NCI-H446 (cell line): ENCODE measurements around the gene VASH1.

ENCODE experiments used
- DNase-seq, 2 experiments: peaks; one replicate each; lab custom pipeline; 2025; lab: John Stamatoyannopoulos, UW

Gene VASH1

DNA sequence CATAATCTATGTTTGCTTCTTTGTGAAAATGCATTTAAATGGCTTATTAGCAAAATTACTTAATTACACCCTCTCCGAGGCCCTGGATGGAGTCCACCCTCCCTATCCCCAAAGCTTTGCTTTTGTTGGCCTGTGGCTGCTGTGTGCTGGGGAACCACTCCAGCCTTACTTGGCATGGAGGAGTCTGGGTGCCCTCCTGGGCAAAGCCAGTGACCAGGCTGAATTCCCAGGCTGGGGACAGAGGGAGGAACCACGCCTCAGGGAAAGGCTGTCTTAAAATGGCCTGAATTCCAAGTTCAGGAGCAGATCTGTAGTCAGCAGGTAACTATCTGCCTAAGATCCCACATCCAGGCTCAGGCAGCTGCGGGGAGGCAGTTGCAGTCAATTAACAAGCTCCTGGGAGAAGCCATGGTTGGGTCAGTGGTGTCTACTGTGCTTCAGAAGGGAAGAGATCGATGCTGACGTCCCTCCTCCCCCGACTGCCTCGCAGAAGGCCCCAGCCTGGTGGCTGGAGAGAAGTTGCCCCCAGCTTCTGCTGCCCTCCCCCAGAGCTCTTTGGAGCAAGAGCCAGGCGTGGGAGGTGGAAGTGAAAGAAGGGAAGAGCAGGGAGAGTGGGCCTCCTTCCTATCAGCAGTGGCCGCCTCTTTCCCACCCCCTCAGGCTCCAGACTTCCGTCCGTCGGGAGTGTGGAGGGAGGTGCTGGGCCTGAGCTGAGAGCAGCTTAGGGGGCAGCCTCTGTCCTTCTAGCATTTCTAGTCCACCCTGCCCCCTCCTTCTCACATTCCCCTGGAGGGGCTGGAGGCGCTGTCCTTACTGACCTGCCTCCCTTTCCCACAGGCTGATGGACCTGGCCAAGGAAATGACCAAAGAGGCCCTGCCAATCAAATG is 11.3 kb downstream of the VASH1 start:
- DNase-seq: no peak

DNA sequence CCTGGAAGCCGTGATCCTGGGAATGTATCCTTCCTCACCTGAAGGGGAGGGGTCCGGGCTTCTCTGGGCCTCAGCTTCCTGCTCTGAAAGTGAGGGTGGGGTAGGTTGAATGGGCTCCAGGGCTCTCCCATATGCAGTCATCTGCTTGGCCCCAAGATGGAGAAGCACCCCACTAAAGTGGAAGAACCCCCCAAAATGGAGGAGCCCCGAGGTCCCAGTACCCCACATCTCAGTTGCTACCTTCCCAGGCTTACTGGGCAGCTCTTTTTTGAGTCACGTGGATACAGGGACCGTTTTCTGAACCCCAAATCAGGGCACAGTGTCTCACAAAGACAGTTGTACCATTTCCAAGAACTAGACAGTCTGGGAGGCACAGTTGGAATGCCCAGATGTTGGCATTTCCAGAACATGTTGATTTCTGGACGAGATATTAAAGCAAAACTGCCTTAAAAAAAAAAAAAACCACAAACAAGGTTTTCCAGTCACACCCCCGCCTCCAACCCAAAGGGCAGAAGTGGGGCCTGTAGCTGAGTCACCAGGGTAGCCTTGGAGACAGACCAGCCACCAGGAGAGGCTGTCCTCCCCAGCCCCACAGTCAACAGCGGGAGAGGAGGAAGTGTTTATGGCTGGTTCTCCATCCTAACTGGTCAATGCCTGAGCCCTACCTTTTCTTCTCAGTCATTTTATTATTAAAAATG is 12.1 kb downstream of the VASH1 start:
- DNase-seq: no peak

GRCh38 chr14:76773956-76774820 is 12.9 kb downstream of the VASH1 start:
- DNase-seq: no peak

GRCh38 chr14:76774821-76775694 is 13.8 kb downstream of the VASH1 start:
- DNase-seq: no peak

DNA sequence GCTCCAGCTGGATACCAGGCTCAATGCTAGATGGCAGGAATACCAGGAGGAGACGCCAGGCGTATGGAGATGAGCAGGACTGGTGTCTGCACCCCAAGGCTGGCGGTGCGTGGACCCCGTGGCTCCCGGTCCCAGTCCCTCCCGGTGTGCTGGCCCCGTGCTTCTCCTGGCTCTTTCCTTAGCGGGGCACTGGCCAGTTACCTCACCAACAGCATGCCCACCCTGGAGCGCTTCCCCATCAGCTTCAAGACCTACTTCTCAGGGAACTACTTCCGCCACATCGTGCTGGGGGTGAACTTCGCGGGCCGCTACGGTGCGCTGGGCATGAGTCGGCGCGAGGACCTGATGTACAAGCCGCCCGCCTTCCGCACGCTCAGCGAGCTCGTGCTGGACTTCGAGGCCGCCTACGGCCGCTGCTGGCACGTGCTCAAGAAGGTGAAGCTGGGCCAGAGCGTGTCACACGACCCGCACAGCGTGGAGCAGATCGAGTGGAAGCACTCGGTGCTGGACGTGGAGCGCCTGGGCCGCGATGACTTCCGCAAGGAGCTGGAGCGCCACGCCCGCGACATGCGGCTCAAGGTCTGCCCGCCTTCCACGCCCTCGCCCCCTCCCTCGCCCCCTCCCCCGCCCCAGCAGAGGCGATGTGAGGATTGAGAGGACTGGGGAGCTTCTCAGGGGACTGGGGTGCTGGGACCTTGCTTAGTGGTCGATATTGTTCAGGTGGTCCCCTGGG is 14.6 kb downstream of the VASH1 start:
- DNase-seq: no peak

DNA sequence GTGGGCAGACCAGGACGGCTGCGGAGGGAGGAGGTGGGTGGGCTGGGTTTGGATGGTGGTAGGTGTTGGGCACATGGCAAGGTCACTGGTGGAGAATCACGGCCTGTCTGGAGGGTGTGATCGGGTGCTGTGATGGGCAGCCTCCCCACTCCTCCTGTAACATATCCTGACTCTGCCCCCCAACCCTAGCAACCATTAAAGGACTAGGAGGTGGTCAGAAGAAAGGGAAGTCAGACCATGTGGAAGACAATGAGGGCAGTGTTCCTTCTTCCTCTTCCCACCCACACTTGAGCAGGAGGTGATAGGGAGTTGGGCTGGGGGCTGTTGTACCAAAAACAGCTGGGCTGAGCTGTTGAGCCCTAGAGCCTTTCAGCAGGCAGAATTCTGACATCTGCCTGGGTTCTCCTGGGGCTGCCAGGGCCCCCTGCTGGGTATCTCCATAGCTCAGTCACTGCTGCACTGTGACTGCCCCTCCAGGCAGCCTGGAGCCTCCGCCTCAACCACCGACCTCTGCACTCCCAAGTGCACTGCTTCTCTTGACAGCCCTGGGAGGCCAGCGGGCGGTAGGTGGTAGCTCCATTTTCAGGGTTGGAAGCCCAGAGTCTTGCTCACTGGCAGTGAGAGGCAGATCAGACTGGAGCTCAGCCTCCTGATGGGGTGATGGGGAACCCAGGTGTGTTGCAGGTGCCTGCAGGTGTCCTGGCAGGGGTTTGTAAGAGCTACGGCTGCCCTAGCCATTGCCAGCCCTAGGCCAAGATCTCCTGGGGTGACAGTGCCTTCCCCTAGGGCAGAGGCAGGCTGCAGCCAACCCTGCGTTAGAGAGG is 15.4 kb downstream of the VASH1 start:
- no peak for DNase-seq

DNA sequence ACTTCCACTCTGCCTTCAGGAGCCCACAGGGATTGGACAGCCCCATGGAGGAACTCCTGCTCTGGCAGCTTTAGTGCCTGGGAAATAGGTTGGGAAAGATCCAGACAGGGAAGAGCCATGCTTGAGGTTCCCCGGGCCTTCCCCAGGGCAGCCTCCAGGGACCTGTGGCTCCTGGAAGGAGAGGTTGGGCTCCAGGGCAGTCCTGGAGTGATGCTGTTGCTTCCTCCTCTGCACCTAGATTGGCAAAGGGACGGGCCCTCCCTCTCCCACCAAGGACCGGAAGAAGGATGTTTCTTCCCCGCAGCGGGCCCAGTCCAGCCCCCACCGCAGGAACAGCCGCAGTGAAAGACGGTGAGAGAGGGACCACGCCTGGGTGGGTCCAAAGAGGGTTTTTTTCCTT is 16.5 kb downstream of the VASH1 start:
- no peak for DNase-seq

DNA sequence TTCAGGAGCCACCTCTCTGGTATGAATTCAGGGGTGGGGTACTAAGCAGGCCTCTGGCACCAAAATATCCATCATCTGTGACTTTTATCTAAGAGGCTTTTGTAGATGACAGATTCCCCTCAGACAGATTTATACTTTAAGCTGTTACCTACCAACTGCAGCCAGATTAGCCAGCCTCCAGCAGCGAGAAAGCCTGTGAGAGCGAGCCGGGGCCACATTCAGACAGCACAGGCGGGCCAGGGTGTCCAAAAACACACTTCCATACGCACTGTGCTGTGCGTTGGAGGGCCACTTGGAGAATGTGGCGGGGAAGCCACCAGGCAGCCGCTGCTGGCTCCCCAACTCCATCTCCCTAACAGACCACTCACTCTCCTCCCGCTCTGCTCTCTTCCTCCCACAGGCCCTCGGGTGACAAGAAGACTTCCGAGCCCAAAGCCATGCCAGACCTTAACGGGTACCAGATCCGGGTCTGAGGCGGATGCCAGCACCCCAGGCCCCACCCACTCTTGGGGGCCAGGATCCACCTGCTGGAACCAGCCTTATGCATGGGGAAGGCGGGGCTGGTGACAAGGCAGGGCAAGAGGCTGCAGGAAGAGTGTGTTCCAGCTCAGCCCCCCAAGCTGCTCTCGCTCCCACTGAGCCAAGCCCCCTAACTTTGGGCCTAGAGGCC is 17.4 kb downstream of the VASH1 start:
- no peak for DNase-seq

DNA sequence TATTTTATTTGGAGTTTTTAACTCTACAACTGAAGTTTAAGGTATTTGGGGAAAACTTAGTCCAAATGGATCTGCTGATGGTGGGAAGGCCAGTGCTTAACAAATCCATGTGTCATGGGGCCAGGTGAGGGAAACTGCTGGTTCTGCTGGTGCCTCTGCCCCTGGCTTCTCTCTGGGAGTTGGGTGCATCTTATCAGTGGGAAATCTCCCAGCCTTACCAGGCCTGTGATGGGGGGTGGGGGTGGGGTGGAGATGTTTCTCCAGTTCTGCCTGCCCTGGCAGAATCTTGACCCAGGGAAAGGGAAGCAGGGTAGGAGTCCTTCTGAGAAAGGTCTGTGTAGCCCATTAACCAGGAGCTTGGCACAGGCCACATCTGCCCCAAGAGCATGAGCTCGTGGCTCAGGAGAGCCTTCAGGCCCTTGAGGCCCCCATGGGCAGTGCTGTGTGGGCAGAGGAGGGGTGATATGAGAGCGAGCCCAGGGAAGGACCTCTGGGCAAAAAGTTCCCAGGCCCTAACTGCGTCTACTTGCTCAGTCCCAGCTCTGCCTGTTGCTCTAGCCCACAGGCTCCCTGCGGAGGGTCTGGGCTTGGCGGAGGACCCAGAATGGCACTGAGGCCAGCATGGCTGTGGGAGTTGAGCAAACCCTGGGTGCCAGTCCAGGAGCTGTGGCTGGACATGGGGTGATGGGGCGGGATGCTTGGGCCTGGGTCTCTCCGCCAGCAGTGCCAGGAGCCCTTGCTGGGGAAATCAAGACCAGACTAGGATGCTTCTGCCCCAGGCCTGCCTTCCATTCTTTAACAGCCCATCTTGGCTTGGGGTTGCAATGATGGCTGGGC is 18.2 kb downstream of the VASH1 start:
- no peak for DNase-seq

GRCh38 chr14:76780058-76780345 is 18.7 kb downstream of the VASH1 start:
- DNase-seq: no peak

DNA sequence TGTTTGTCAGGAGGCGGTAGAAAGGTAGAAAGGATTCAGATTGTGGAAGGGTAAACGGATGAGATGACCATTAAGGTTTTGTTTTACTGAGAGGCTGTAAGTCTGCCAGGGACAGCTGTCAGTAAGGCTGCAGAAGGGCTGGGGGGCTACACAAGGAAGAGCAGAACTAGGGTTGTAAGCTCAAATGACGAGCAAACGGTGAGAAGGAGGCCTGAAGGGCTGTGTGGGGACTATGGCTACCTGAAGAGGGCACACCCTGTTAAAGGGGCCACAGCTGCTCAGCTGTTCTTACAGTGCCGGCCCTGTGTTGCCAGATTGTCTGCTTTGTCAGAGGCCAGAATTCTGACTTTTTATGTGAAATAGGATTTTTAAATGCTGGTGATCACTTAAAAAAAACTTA is 19.1 kb downstream of the VASH1 start:
- DNase-seq: no peak

DNA sequence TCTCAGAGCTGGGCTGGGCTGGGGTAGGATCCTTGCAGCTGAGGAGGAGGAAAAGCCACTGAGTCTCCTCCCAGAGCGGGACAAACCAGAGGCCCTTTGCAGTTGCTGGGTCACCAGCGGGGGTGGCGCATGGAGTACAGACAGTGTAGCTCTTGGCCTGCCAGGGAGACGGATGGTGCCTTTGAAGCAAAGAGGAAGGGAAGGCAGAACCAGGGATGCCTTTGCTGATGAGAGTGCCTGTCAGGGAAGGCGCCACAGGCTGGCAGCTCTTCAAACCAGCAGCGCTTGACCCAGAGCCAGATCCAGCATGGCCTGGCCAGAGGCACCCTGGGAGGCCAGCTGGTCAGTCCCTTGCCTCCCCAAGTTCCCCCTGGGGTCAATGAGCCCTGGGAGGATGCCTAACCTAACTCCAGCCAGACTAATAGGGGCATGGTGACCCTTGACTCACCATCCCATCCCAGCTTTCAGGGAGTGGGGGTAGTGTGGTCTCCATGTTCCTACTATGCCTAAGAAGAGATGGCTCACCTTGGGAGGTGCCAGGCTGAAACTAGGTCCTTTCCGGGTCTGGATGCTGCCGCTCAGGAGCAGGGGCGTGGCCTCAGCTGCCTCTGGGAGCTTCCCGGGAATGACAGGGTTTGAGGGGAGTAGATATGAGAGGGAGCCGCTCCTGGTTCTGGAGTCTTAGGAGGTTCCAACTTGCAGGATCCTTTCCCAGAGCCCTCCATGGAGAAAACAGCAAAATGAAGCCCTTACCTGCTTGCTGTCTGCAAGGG is 19.8 kb downstream of the VASH1 start:
- no peak for DNase-seq

- no peak for DNase-seq
These were observed 20.4 kb downstream of the VASH1 start for GRCh38 chr14:76781648-76782051.

GRCh38 chr14:76782115-76782884 is 21.0 kb downstream of the VASH1 start:
- DNase-seq: no peak

GRCh38 chr14:76782885-76783566 is 21.8 kb downstream of the VASH1 start:
- DNase-seq: no peak

- no peak for DNase-seq
These were observed 23.1 kb downstream of the VASH1 start for GRCh38 chr14:76784266-76784874.
